ENCODE results near the gene TTLL9. TPM values are rescaled to one million over a fixed set of nuclear protein-coding genes. Genes with fewer than 3 reads are reported as not detected.

TTLL9 gene
- total and polyA plus RNA-seq, 2 of the 13 experiments (the other 11 are each of a cell fraction or from before 2014, with no cell fraction given) = not detected

- TF ChIP-seq ZBTB40 (IDR thresholded peaks at IDR 0.05) = no peak
- 0 out of 2 replicates have a peak, but pooled peaks have one; percentile 40 for TF ChIP-seq ZBTB40 (CRISPR knock-in tag; IDR thresholded peaks at IDR 0.05)
- no peak for TF ChIP-seq ZNF761 (CRISPR knock-in tag; conservative IDR thresholded peaks at IDR 0.05)
- no peak for TF ChIP-seq SP5 (CRISPR knock-in tag; IDR thresholded peaks at IDR 0.05; ENCODE audit: borderline replicate concordance, low read depth)
- no peak for TF ChIP-seq ZSCAN25 (CRISPR knock-in tag; IDR thresholded peaks at IDR 0.05)
- TF ChIP-seq, protein P1, sequence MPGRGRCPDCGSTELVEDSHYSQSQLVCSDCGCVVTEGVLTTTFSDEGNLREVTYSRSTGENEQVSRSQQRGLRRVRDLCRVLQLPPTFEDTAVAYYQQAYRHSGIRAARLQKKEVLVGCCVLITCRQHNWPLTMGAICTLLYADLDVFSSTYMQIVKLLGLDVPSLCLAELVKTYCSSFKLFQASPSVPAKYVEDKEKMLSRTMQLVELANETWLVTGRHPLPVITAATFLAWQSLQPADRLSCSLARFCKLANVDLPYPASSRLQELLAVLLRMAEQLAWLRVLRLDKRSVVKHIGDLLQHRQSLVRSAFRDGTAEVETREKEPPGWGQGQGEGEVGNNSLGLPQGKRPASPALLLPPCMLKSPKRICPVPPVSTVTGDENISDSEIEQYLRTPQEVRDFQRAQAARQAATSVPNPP (CRISPR knock-in tag; IDR thresholded peaks at IDR 0.05) = no peak
- TF ChIP-seq ZMYM3 (CRISPR knock-in tag; IDR thresholded peaks at IDR 0.05) = peak; percentile 81
- no peak for TF ChIP-seq NCOA1 (CRISPR knock-in tag; IDR thresholded peaks at IDR 0.05)
- no peak for TF ChIP-seq KIAA2018 (CRISPR knock-in tag; IDR thresholded peaks at IDR 0.05; ENCODE audit: borderline replicate concordance)
Measured at GRCh38 chr20:31835977-31836852, 34.2 kb upstream of the TTLL9 start (continued).

All from HepG2 (cell line).